ENCODE data around the gene CACNA2D2. TPM values are rescaled to one million over a fixed set of nuclear protein-coding genes. Genes with fewer than 3 reads are reported as not detected.

Gene CACNA2D2
- total RNA-seq, 1 donor from 2014 or later, result 2.5 TPM

GRCh38 chr3:50502225-50502583 lies 1.2 kb downstream of the CACNA2D2 start:
- no peak for DNase-seq (ENCODE audit: extremely low spot score in 2 of 2)
- Histone ChIP-seq H3K4me1 (peaks cover 12% of the 10 kb centered on the region), H3K36me3 (no peaks in the 10 kb centered on the region), H3K27me3 (no peaks in the 10 kb centered on the region), H3K27ac (no peak overlapping the region), H3K9me3 (no peaks in the 10 kb centered on the region), H3K4me3 (peak overlapping the region in 1 of 2 donors; percentile 48)
- TF ChIP-seq POLR2AphosphoS5 (IDR thresholded peaks at IDR 0.05; ENCODE audit: insufficient read depth in 1 of 2, low read depth in 1 of 2), result no peak
- TF ChIP-seq POLR2A (IDR thresholded peaks at IDR 0.05), result no peak
- TF ChIP-seq CTCF (IDR thresholded peaks at IDR 0.05), result no peak
- intact Hi-C loops (cut with DNase I), result no loop called here

DNA sequence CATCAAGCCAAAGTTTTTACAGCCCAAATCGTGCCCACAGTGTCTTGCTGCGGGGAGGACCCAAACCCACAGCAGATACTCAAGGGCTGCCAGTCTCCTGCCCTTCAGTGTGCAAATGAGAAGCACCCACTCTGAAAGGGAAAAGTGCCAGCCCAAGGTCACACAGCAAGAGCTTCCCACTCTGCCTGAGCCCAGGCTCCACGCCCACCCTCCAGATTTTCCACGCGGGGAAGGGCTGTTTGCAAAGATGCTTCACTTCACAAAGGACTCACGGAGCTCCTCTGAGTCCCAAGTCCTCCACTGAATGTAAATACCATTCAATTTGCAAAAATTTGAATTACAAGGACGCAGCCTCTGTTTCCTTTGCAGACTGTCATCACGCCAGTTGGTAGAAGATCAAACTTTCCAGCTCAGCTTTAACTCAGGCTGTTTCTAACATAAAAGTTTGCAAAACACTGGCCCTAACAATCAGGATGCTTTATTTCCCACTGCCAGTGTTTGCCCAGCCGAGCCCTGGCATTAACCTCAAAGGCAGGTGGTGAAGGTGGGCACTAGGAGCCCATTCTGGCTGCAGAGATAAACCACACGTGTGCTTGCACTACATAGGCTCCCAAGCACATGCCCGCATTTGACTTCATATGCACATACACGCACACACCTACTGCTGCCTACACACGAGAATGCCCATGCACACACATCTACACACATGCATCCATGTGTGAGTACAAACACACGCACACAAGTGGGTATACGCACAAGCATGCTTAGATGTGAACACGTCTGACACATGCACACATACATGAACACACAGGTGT lies 7.6 kb downstream of the CACNA2D2 start:
- H3K4me3 ChIP-seq, result no peak overlapping the region
- no peaks in the 10 kb centered on the region for H3K27me3 ChIP-seq
- no peak for TF ChIP-seq CTCF (IDR thresholded peaks at IDR 0.05)
- no peak for TF ChIP-seq POLR2AphosphoS5 (IDR thresholded peaks at IDR 0.05; ENCODE audit: insufficient read depth in 1 of 2, low read depth in 1 of 2)
- TF ChIP-seq POLR2A (IDR thresholded peaks at IDR 0.05), result no peak
- no peaks in the 10 kb centered on the region for H3K36me3 ChIP-seq
- no peaks in the 10 kb centered on the region for H3K9me3 ChIP-seq
- no peak for DNase-seq (ENCODE audit: extremely low spot score in 2 of 2)
- no peaks in the 10 kb centered on the region for H3K4me1 ChIP-seq
- H3K27ac ChIP-seq, result no peak overlapping the region
- intact Hi-C loops (cut with DNase I), result no loop called here

DNA sequence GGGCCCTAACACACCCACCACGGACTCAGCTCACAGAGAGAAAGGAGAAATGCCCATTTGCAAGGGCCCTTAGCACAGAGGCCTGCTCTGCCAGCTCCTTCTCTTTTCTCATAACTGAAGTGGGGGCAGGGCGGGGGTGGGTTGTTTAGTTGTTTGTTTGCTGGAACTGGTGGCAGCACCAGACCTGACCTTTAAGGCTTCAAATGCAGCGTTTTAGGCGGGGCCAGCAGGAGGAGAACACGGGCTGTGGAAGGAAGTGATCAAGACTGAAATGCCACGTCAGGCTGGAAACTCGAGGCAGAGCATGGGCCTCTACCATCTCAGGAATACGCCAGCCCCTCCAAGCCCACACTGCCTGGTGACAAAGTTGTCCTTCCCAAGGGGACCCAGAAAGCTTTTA lies 9.3 kb downstream of the CACNA2D2 start:
- no peak overlapping the region for H3K4me3 ChIP-seq
- no peaks in the 10 kb centered on the region for H3K27me3 ChIP-seq
- DNase-seq (ENCODE audit: extremely low spot score in 2 of 2), result no peak
- TF ChIP-seq CTCF (IDR thresholded peaks at IDR 0.05), result no peak
- TF ChIP-seq POLR2AphosphoS5 (IDR thresholded peaks at IDR 0.05; ENCODE audit: insufficient read depth in 1 of 2, low read depth in 1 of 2), result no peak
- TF ChIP-seq POLR2A (IDR thresholded peaks at IDR 0.05), result no peak
- H3K27ac ChIP-seq, result no peak overlapping the region
- intact Hi-C loops (cut with DNase I), result no loop called here
- H3K9me3 ChIP-seq, result no peaks in the 10 kb centered on the region
- no peaks in the 10 kb centered on the region for H3K4me1 ChIP-seq
- H3K36me3 ChIP-seq, result no peaks in the 10 kb centered on the region

- Histone ChIP-seq H3K4me3 (no peak overlapping the region), H3K36me3 (no peaks in the 10 kb centered on the region), H3K4me1 (no peaks in the 10 kb centered on the region), H3K9me3 (no peaks in the 10 kb centered on the region), H3K27me3 (no peaks in the 10 kb centered on the region), H3K27ac (no peak overlapping the region)
- no peak for DNase-seq (ENCODE audit: extremely low spot score in 2 of 2)
- intact Hi-C loops (cut with DNase I), result no loop called here
- no peak for TF ChIP-seq POLR2A (IDR thresholded peaks at IDR 0.05)
- no peak for TF ChIP-seq CTCF (IDR thresholded peaks at IDR 0.05)
- TF ChIP-seq POLR2AphosphoS5 (IDR thresholded peaks at IDR 0.05; ENCODE audit: insufficient read depth in 1 of 2, low read depth in 1 of 2), result no peak
Observed at GRCh38 chr3:50493623-50494022, 9.8 kb downstream of the CACNA2D2 start.

GRCh38 chr3:50493086-50493485 lies 10.3 kb downstream of the CACNA2D2 start:
- Histone ChIP-seq H3K36me3 (no peaks in the 10 kb centered on the region), H3K27ac (no peak overlapping the region), H3K27me3 (no peaks in the 10 kb centered on the region), H3K9me3 (no peaks in the 10 kb centered on the region), H3K4me3 (no peak overlapping the region), H3K4me1 (no peaks in the 10 kb centered on the region)
- no peak for DNase-seq (ENCODE audit: extremely low spot score in 2 of 2)
- no peak for TF ChIP-seq POLR2AphosphoS5 (IDR thresholded peaks at IDR 0.05; ENCODE audit: insufficient read depth in 1 of 2, low read depth in 1 of 2)
- no peak for TF ChIP-seq POLR2A (IDR thresholded peaks at IDR 0.05)
- TF ChIP-seq CTCF (IDR thresholded peaks at IDR 0.05), result no peak
- intact Hi-C loops (cut with DNase I), result no loop called here
